ENCODE data around the gene SPTBN4.
"Not testable (repeated sequence)": the region's sequence is repeated elsewhere in the genome, so short reads cannot be mapped to it uniquely, and the experiment has no call there.

SPTBN4 gene

DNA sequence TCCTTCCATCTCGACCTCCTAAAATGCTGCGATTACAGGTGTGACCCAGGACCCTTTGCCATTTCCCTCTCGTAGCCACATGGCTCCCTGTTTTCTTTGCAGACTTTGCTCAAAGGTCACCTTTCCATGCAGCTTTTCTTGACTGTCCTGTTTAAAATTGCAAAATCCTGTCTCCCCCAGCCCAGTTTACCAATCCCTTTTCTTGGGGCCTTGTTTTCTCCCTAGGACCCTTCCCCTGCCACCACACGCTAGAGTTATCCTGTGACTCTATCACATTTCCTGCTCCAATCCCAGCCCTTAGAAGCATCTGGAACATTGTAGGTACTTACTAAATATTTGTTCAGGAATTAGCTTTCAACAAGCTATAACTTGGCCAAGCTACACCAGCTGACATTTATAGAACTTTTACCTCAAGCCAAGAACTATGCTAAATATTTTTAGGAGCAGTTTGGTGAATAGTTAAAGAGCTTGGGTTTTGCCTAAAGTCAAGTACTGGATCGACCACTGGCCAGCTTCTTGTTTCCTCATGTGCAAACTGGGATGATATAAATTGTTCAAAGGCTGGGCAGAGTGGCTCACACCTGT, 13.6 kb upstream of the SPTBN4 start:
- no peak overlapping the region for H3K4me3 ChIP-seq (ENCODE audit: control insufficient read depth in 1 of 7, extremely low read depth in 1 of 7, insufficient read depth in 4 of 7, low read depth in 2 of 7, low read length in 6 of 7)

DNA sequence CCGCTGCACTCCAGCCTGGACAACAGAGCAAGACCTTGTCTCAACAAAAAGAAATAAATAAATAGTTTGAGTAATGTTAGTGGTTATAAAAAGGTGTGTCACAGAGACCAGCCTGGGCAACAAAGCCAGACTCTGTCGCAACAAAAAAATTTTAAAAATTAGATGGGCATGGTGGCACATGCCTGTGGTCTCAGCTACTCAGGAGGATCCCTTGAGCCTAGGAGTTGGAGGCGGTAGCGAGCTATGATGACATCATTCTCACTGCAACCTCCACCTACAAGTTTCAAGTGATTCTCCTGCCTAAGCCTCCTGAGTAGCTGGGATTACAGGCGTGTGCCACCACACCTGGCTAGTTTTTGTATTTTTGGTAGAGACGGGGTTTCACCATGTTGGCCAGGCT, 12.9 kb upstream of the SPTBN4 start:
- H3K27ac ChIP-seq (ENCODE audit: insufficient read depth in 1 of 2, low read depth in 1 of 2, low read length in 2 of 2, poor library complexity in 1 of 2, severe bottlenecking in 2 of 2); H3K4me1 ChIP-seq (ENCODE audit: control extremely low read depth in 1 of 4, control insufficient read depth in 4 of 4, insufficient read depth in 4 of 4, low read length in 3 of 4); POLR2A ChIA-PET; DNase-seq; H3K4me3 ChIP-seq (ENCODE audit: control insufficient read depth in 1 of 7, extremely low read depth in 1 of 7, insufficient read depth in 4 of 7, low read depth in 2 of 7, low read length in 6 of 7); H3K9me3 ChIP-seq (ENCODE audit: control extremely low read depth in 1 of 5, control insufficient read depth in 4 of 5, insufficient read depth in 2 of 5, low read depth in 1 of 5, low read length in 4 of 5); H3K27me3 ChIP-seq (replicated peaks in 2 of 5; ENCODE audit: control insufficient read depth in 4 of 5, insufficient read depth in 5 of 5, low read length in 4 of 5): not testable (repeated sequence)
- 88% methylated on average over 1 of the region's 6 CpGs for WGBS (ENCODE audit: insufficient coverage)
- H3K36me3 ChIP-seq (ENCODE audit: control insufficient read depth in 4 of 4, insufficient read depth in 4 of 4, low read length in 3 of 4), result peaks cover 0 to 11% (median 4%) of the 10 kb centered on the region in 4 experiments
- CTCF ChIA-PET, result interaction anchor here (1.1 to 6.8 kb wide), 2 partner anchors 10 to 34 kb away, joined by 3 to 38 read pairs; partner anchors contain the start of gene BLVRB

More for the DNA sequence above, 13.6 kb upstream of the SPTBN4 start:
- Histone ChIP-seq H3K36me3 (ENCODE audit: control insufficient read depth in 4 of 4, insufficient read depth in 4 of 4, low read length in 3 of 4) (peaks cover 0 to 11% (median 4%) of the 10 kb centered on the region in 4 experiments), H3K27me3 (replicated peaks in 2 of 5; ENCODE audit: control insufficient read depth in 4 of 5, insufficient read depth in 5 of 5, low read length in 4 of 5) (no peaks in the 10 kb centered on the region), H3K4me1 (ENCODE audit: control extremely low read depth in 1 of 4, control insufficient read depth in 4 of 4, insufficient read depth in 4 of 4, low read length in 3 of 4) (no peaks in the 10 kb centered on the region), H3K9me3 (ENCODE audit: control extremely low read depth in 1 of 5, control insufficient read depth in 4 of 5, insufficient read depth in 2 of 5, low read depth in 1 of 5, low read length in 4 of 5) (no peaks in the 10 kb centered on the region), H3K27ac (ENCODE audit: insufficient read depth in 1 of 2, low read depth in 1 of 2, low read length in 2 of 2, poor library complexity in 1 of 2, severe bottlenecking in 2 of 2) (no peak overlapping the region)
- DNase-seq, result no peak
- POLR2A ChIA-PET, result no interaction called here
- CTCF ChIA-PET, result interaction anchor here (1.1 to 6.8 kb wide), 2 partner anchors 10 to 34 kb away, joined by 3 to 38 read pairs; partner anchors contain the start of gene BLVRB
- WGBS (ENCODE audit: insufficient coverage), result 100% methylated on average over 5 of the region's 5 CpGs

DNA sequence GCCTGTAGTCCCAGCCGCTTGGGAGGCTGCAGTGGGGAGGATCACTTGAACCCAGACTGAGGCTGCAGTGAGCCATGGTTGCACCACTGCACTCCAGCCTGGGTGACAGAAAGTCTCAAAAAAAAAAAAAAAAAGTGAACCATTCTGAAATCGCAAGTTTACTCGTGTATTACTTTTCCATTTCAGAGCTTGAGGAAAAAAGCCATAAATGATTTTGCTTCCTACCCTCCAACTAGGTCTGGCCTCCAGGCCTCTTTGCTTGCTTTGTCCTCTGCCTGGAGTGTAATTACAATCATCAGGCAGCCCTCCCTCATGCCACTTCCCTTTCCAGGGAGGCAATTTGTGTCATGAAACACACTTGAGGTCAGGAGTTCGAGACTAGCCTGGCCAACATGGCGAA, 9.8 kb upstream of the SPTBN4 start:
- ChIA-PET CTCF (interaction anchor here (0.6 to 6.8 kb wide), 2 partner anchors 7 to 322 kb away, joined by 3 to 38 read pairs; partner anchors contain the start of gene BLVRB), POLR2A (no interaction called here)
- WGBS (ENCODE audit: insufficient coverage), result 100% methylated on average over 3 of the region's 5 CpGs
- H3K9me3 ChIP-seq (ENCODE audit: control extremely low read depth in 1 of 5, control insufficient read depth in 4 of 5, insufficient read depth in 2 of 5, low read depth in 1 of 5, low read length in 4 of 5), result no peaks in the 10 kb centered on the region
- no peak overlapping the region for H3K4me3 ChIP-seq (ENCODE audit: control insufficient read depth in 1 of 7, extremely low read depth in 1 of 7, insufficient read depth in 4 of 7, low read depth in 2 of 7, low read length in 6 of 7)
- peaks cover 0 to 6% (median 1%) of the 10 kb centered on the region in 4 experiments for H3K4me1 ChIP-seq (ENCODE audit: control extremely low read depth in 1 of 4, control insufficient read depth in 4 of 4, insufficient read depth in 4 of 4, low read length in 3 of 4)
- no peak overlapping the region for H3K27ac ChIP-seq (ENCODE audit: insufficient read depth in 1 of 2, low read depth in 1 of 2, low read length in 2 of 2, poor library complexity in 1 of 2, severe bottlenecking in 2 of 2)
- no peak for DNase-seq
- H3K27me3 ChIP-seq (replicated peaks in 2 of 5; ENCODE audit: control insufficient read depth in 4 of 5, insufficient read depth in 5 of 5, low read length in 4 of 5), result no peaks in the 10 kb centered on the region
- H3K36me3 ChIP-seq (ENCODE audit: control insufficient read depth in 4 of 4, insufficient read depth in 4 of 4, low read length in 3 of 4), result peaks cover 0 to 5% (median 4%) of the 10 kb centered on the region in 4 experiments

GRCh38 chr19:40457953-40458596, 8.7 kb upstream of the SPTBN4 start:
- H3K27ac ChIP-seq (ENCODE audit: insufficient read depth in 1 of 2, low read depth in 1 of 2, low read length in 2 of 2, poor library complexity in 1 of 2, severe bottlenecking in 2 of 2), result no peak overlapping the region
- CTCF ChIA-PET, result no interaction called here
- POLR2A ChIA-PET, result no interaction called here
- no peak overlapping the region for H3K4me3 ChIP-seq (ENCODE audit: control insufficient read depth in 1 of 7, extremely low read depth in 1 of 7, insufficient read depth in 4 of 7, low read depth in 2 of 7, low read length in 6 of 7)
- peaks cover 0 to 5% (median 4%) of the 10 kb centered on the region in 4 experiments for H3K36me3 ChIP-seq (ENCODE audit: control insufficient read depth in 4 of 4, insufficient read depth in 4 of 4, low read length in 3 of 4)
- WGBS (ENCODE audit: insufficient coverage), result 99% methylated on average over 10 of the region's 27 CpGs
- no peaks in the 10 kb centered on the region for H3K27me3 ChIP-seq (replicated peaks in 2 of 5; ENCODE audit: control insufficient read depth in 4 of 5, insufficient read depth in 5 of 5, low read length in 4 of 5)
- no peaks in the 10 kb centered on the region for H3K9me3 ChIP-seq (ENCODE audit: control extremely low read depth in 1 of 5, control insufficient read depth in 4 of 5, insufficient read depth in 2 of 5, low read depth in 1 of 5, low read length in 4 of 5)
- DNase-seq, result no peak
- H3K4me1 ChIP-seq (ENCODE audit: control extremely low read depth in 1 of 4, control insufficient read depth in 4 of 4, insufficient read depth in 4 of 4, low read length in 3 of 4), result peaks cover 0 to 8% (median 1%) of the 10 kb centered on the region in 4 experiments

DNA sequence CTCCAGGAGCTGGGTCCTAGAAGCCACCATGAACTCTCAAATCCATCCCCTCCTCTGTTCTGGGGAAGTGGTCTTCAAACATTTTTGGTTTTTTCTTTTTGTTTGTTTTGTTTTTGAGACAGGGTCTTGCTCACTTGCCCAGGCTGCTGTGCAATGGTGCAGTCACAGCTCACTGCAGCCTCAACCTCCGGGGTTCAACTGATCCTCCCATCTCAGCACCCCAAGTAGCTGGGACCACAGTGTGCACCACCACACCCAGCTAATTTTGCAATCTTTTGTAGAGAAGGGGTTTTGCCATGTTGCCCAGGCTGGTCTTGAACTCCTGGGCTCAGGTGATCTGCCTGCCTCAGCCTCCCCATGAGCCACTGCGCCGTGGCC, 8.2 kb upstream of the SPTBN4 start:
- Histone ChIP-seq H3K27me3 (replicated peaks in 2 of 5; ENCODE audit: control insufficient read depth in 4 of 5, insufficient read depth in 5 of 5, low read length in 4 of 5) (no peaks in the 10 kb centered on the region), H3K27ac (ENCODE audit: insufficient read depth in 1 of 2, low read depth in 1 of 2, low read length in 2 of 2, poor library complexity in 1 of 2, severe bottlenecking in 2 of 2) (no peak overlapping the region), H3K4me3 (ENCODE audit: control insufficient read depth in 1 of 7, extremely low read depth in 1 of 7, insufficient read depth in 4 of 7, low read depth in 2 of 7, low read length in 6 of 7) (no peak overlapping the region), H3K4me1 (ENCODE audit: control extremely low read depth in 1 of 4, control insufficient read depth in 4 of 4, insufficient read depth in 4 of 4, low read length in 3 of 4) (peaks cover 0 to 12% (median 1%) of the 10 kb centered on the region in 4 experiments), H3K36me3 (ENCODE audit: control insufficient read depth in 4 of 4, insufficient read depth in 4 of 4, low read length in 3 of 4) (peaks cover 0 to 5% (median 4%) of the 10 kb centered on the region in 4 experiments), H3K9me3 (ENCODE audit: control extremely low read depth in 1 of 5, control insufficient read depth in 4 of 5, insufficient read depth in 2 of 5, low read depth in 1 of 5, low read length in 4 of 5) (no peaks in the 10 kb centered on the region)
- ChIA-PET POLR2A (no interaction called here), CTCF (no interaction called here)
- no peak for DNase-seq
- WGBS (ENCODE audit: insufficient coverage), result 100% methylated on average over 3 of the region's 3 CpGs

GRCh38 chr19:40460185-40460584, 6.6 kb upstream of the SPTBN4 start:
- WGBS (ENCODE audit: insufficient coverage), result 100% methylated on average over 2 of the region's 3 CpGs
- H3K27ac ChIP-seq (ENCODE audit: insufficient read depth in 1 of 2, low read depth in 1 of 2, low read length in 2 of 2, poor library complexity in 1 of 2, severe bottlenecking in 2 of 2), result no peak overlapping the region
- H3K36me3 ChIP-seq (ENCODE audit: control insufficient read depth in 4 of 4, insufficient read depth in 4 of 4, low read length in 3 of 4), result peaks cover 0 to 5% (median 3%) of the 10 kb centered on the region in 4 experiments
- CTCF ChIA-PET, result no interaction called here
- POLR2A ChIA-PET, result no interaction called here
- H3K27me3 ChIP-seq (replicated peaks in 2 of 5; ENCODE audit: control insufficient read depth in 4 of 5, insufficient read depth in 5 of 5, low read length in 4 of 5), result no peaks in the 10 kb centered on the region
- H3K9me3 ChIP-seq (ENCODE audit: control extremely low read depth in 1 of 5, control insufficient read depth in 4 of 5, insufficient read depth in 2 of 5, low read depth in 1 of 5, low read length in 4 of 5), result no peaks in the 10 kb centered on the region
- H3K4me1 ChIP-seq (ENCODE audit: control extremely low read depth in 1 of 4, control insufficient read depth in 4 of 4, insufficient read depth in 4 of 4, low read length in 3 of 4), result peaks cover 5 to 22% (median 11%) of the 10 kb centered on the region in 4 experiments
- H3K4me3 ChIP-seq (ENCODE audit: control insufficient read depth in 1 of 7, extremely low read depth in 1 of 7, insufficient read depth in 4 of 7, low read depth in 2 of 7, low read length in 6 of 7), result no peak overlapping the region
- DNase-seq, result no peak

DNA sequence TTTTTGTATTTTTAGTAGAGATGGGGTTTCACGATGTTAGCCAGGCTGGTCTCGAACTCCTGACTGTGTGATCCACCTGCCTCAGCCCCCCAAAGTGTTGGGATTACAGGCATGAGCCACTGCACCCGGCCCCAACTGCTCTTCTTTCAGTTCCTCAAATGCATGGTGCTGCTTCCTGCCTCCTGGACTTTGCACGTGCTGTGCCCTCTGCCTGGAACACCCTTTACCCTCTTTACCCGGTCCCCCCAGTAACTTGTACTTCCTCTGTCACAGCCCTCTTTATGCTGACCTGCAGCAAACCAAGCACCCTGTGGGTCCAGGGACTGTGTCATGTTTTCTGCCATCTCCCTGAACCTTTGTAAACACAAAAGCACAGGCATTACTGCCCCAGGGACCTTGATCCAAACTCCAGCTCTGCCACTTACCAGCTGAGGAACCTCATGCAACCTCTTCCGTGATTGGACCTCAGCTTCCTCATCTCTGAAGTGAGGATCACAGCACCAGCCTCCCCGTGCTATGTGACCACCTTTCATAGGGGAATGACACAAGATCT, 5.1 kb upstream of the SPTBN4 start:
- ChIA-PET POLR2A (no interaction called here), CTCF (interaction anchor here (0.7 to 4.2 kb wide), 3 partner anchors 8 to 70 kb away, joined by 3 to 38 read pairs (median 4); no protein-coding TSS in a partner anchor)
- peaks cover 5 to 35% (median 23%) of the 10 kb centered on the region in 4 experiments for H3K4me1 ChIP-seq (ENCODE audit: control extremely low read depth in 1 of 4, control insufficient read depth in 4 of 4, insufficient read depth in 4 of 4, low read length in 3 of 4)
- H3K27ac ChIP-seq (ENCODE audit: insufficient read depth in 1 of 2, low read depth in 1 of 2, low read length in 2 of 2, poor library complexity in 1 of 2, severe bottlenecking in 2 of 2), result no peak overlapping the region
- peak in 2 of 3 donors; percentile 22 to 33 for DNase-seq
- peaks cover 0 to 5% (median 2%) of the 10 kb centered on the region in 4 experiments for H3K36me3 ChIP-seq (ENCODE audit: control insufficient read depth in 4 of 4, insufficient read depth in 4 of 4, low read length in 3 of 4)
- H3K27me3 ChIP-seq (replicated peaks in 2 of 5; ENCODE audit: control insufficient read depth in 4 of 5, insufficient read depth in 5 of 5, low read length in 4 of 5), result peaks cover 0 to 8% (median 3%) of the 10 kb centered on the region in 5 experiments
- H3K4me3 ChIP-seq (ENCODE audit: control insufficient read depth in 1 of 7, extremely low read depth in 1 of 7, insufficient read depth in 4 of 7, low read depth in 2 of 7, low read length in 6 of 7), result no peak overlapping the region
- H3K9me3 ChIP-seq (ENCODE audit: control extremely low read depth in 1 of 5, control insufficient read depth in 4 of 5, insufficient read depth in 2 of 5, low read depth in 1 of 5, low read length in 4 of 5), result no peaks in the 10 kb centered on the region
- 51% methylated on average over 6 of the region's 7 CpGs for WGBS (ENCODE audit: insufficient coverage)

Data from common myeloid progenitor, CD34-positive (primary cell).